Measurements from ENCODE around the gene TRIM58.

DNA sequence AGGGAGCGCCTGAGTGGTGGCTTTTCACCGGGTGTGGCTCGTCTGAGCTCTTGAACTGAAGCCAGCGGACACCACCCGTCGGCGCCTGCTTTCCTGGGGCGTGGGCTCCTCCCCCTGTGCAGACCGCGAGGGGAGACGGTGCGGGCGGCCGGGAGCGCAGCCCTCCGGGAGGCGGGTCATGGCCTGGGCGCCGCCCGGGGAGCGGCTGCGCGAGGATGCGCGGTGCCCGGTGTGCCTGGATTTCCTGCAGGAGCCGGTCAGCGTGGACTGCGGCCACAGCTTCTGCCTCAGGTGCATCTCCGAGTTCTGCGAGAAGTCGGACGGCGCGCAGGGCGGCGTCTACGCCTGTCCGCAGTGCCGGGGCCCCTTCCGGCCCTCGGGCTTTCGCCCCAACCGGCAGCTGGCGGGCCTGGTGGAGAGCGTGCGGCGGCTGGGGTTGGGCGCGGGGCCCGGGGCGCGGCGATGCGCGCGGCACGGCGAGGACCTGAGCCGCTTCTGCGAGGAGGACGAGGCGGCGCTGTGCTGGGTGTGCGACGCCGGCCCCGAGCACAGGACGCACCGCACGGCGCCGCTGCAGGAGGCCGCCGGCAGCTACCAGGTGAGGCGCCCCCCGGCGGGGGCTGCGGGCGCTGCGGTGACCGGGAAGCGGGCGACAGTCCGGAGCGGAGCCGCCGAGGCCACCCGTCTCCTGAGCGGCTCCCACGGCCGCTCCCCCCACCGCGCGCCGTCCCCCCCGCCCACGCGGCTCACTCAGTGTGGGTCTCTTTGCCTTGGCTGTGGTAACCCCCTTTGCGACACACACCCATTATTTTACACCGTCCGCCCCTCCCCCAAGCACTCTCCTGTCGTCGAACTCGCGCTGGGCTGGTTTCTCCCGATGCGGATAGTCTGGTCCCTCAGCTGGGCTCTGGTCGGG is at the start of gene TRIM58:
- no peak for TF ChIP-seq CTCF (IDR thresholded peaks at IDR 0.05)
- no peak for TF ChIP-seq POLR2AphosphoS5 (IDR thresholded peaks at IDR 0.05; ENCODE audit: low read depth, low read length)
- no peak for TF ChIP-seq TCF7L2 (IDR thresholded peaks at IDR 0.05; ENCODE audit: low read depth, low read length)
- TF ChIP-seq SIN3A (IDR thresholded peaks at IDR 0.05; ENCODE audit: borderline replicate concordance, insufficient read depth, low read depth, low read length): no peak

Data from Panc1 (cell line).